Right lobe of liver (tissue), 4 donors: ENCODE results near the gene TYSND1.

Experiments
- POLR2A ChIP-seq: fragments of 450-650 bp; IDR thresholded peaks from one replicate; pipeline ENCODE4 v1.6.1; 2017; ENCODE audit warnings: antibody characterized with exemption, mild to moderate bottlenecking
- TF ChIP-seq, protein P1 (sequence below), 4 donors: fragments of 200-600 bp in 3 of 4; fragments of 450-650 bp in 1 of 4; IDR thresholded peaks; one replicate each; pipeline versions ENCODE4 v1.5.1 to v1.8.0; 2016 to 2022; ENCODE audit warnings: antibody characterized with exemption in 4 of 4, mild to moderate bottlenecking in 2 of 4
- donor health status: DM: no; HTN: no; CAD: no.
- donor health status: DM: no; HTN: no; CAD: no.
- donor health status: DM: no; HTN: yes; CAD: no.

GRCh38 chr10:70190102-70190501 lies 43.6 kb upstream of the TYSND1 start:
- TF ChIP-seq POLR2A = no peak
- TF ChIP-seq, protein P1, sequence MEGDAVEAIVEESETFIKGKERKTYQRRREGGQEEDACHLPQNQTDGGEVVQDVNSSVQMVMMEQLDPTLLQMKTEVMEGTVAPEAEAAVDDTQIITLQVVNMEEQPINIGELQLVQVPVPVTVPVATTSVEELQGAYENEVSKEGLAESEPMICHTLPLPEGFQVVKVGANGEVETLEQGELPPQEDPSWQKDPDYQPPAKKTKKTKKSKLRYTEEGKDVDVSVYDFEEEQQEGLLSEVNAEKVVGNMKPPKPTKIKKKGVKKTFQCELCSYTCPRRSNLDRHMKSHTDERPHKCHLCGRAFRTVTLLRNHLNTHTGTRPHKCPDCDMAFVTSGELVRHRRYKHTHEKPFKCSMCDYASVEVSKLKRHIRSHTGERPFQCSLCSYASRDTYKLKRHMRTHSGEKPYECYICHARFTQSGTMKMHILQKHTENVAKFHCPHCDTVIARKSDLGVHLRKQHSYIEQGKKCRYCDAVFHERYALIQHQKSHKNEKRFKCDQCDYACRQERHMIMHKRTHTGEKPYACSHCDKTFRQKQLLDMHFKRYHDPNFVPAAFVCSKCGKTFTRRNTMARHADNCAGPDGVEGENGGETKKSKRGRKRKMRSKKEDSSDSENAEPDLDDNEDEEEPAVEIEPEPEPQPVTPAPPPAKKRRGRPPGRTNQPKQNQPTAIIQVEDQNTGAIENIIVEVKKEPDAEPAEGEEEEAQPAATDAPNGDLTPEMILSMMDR (IDR thresholded peaks at IDR 0.05) = no peak
